Fibroblast of lung (primary cell): ENCODE data around the gene ATG4B. TPM values are rescaled to one million over a fixed set of nuclear protein-coding genes. Genes with fewer than 3 reads are reported as not detected.

Experiments
- DNase-seq, 2 donors: peaks; one replicate each; pipeline versions ENCODE4 v3.0.0 to v3.0.0-alpha.2; 2010; ENCODE audit warnings: low read depth in 2 of 2
- H2AFZ ChIP-seq: 2 replicates; pipeline ENCODE4 v1.5.1; 2012; ENCODE audit warnings: low read length, control low read depth, inconsistent platforms
- H3K27ac ChIP-seq: 2 replicates; pipeline ENCODE4 v1.5.1; 2011; ENCODE audit warnings: low read length, control low read depth; ENCODE audit not compliant: insufficient read depth
- H3K27me3 ChIP-seq: 2 replicates; pipeline ENCODE4 v1.5.1; 2011; ENCODE audit warnings: mild to moderate bottlenecking, low read length; ENCODE audit not compliant: control insufficient read depth, insufficient read depth
- H3K36me3 ChIP-seq: 2 replicates; pipeline ENCODE4 v1.5.1; 2011; ENCODE audit warnings: low read length; ENCODE audit not compliant: control insufficient read depth, insufficient read depth
- H3K4me1 ChIP-seq: 2 replicates; pipeline ENCODE4 v1.5.1; 2011; ENCODE audit warnings: low read length; ENCODE audit not compliant: control insufficient read depth, insufficient read depth; ENCODE audit errors: extremely low read depth
- H3K4me2 ChIP-seq: 2 replicates; pipeline ENCODE4 v1.5.1; 2011; ENCODE audit warnings: low read length, control low read depth; ENCODE audit not compliant: insufficient read depth; ENCODE audit errors: extremely low read depth
- H3K4me3 ChIP-seq, 4 experiments: fragments of 200-600 bp in 1 of 4; sonication (generic) in 1 of 4; replicated peaks in 1 of 4; 2 replicates each; pipeline ENCODE4 v1.5.1; 2011 to 2016; ENCODE audit warnings: low read length in 4 of 4, low read depth in 3 of 4, mild to moderate bottlenecking in 3 of 4, control low read depth in 2 of 4, inconsistent platforms in 1 of 4, mixed read lengths in 1 of 4; ENCODE audit not compliant: insufficient read depth in 1 of 4; ENCODE audit errors: control extremely low read depth in 1 of 4
- H3K79me2 ChIP-seq: 2 replicates; pipeline ENCODE4 v1.5.1; 2012; ENCODE audit warnings: mild to moderate bottlenecking, low read length, inconsistent platforms; ENCODE audit not compliant: control insufficient read depth, insufficient read depth
- H3K9ac ChIP-seq: 2 replicates; pipeline ENCODE4 v1.5.1; 2011; ENCODE audit warnings: mild to moderate bottlenecking, low read length, control low read depth; ENCODE audit not compliant: insufficient read depth
- H3K9me3 ChIP-seq: 2 replicates; pipeline ENCODE4 v1.5.1; 2012; ENCODE audit warnings: low read depth, low read length; ENCODE audit not compliant: control insufficient read depth, insufficient read depth
- H4K20me1 ChIP-seq: 2 replicates; pipeline ENCODE4 v1.5.1; 2011; ENCODE audit warnings: low read length; ENCODE audit not compliant: control insufficient read depth, insufficient read depth; ENCODE audit errors: extremely low read depth
- CTCF ChIP-seq, 2 donors: IDR thresholded peaks in 1 of 2; conservative IDR thresholded peaks in 1 of 2; 1 replicate in 1 of 2; 2 replicates in 1 of 2; pipeline ENCODE4 v1.5.1; 2011 to 2012; ENCODE audit warnings: low read length in 2 of 2, control low read depth in 1 of 2, inconsistent platforms in 1 of 2, low read depth in 1 of 2, mild to moderate bottlenecking in 1 of 2
- EZH2 ChIP-seq: IDR thresholded peaks from 2 replicates; pipeline ENCODE4 v1.5.1; 2012; ENCODE audit warnings: low read length, control low read depth, mild to moderate bottlenecking; ENCODE audit errors: missing control alignments
- polyA plus RNA-seq, 2 donors: library from polyadenylated mRNA; depleted of rRNA in 1 of 2; stranded (reverse) in 1 of 2; unstranded in 1 of 2; fragments of >200 nt; gene quantifications; 2 replicates each; pipeline ENCODE4 v1.2.1, GENCODE V29; 2011 to 2012; ENCODE audit warnings: missing spikeins in 1 of 2
- total RNA-seq: library from RNA; depleted of rRNA; stranded (reverse); fragments of >200 nt; gene quantifications from 2 replicates; pipeline ENCODE4 v1.2.1, GENCODE V29; 2014

ATG4B gene
- total and polyA plus RNA-seq, 2 donors (not counting 1 experiment from before 2014, with no cell fraction given) = 45.1 to 76.2 TPM

- TF ChIP-seq CTCF (conservative IDR thresholded peaks at IDR 0.05 in 1 of 2, IDR thresholded peaks at IDR 0.05 in 1 of 2; ENCODE audit: low read depth in 1 of 2, low read length in 2 of 2) (no peak), EZH2 (no peak)
- no peaks in the 10 kb centered on the region for H3K27me3 ChIP-seq
Measured at GRCh38 chr2:241722896-241723454, 85.5 kb downstream of the ATG4B start.

More at GRCh38 chr2:241722896-241723454, 85.5 kb downstream of the ATG4B start:
- Histone ChIP-seq H4K20me1 (no peaks in the 10 kb centered on the region), H3K4me2 (no peak overlapping the region), H3K36me3 (peaks cover 16% of the 10 kb centered on the region), H2AFZ (no peak overlapping the region), H3K27ac (no peak overlapping the region), H3K79me2 (no peaks in the 10 kb centered on the region), H3K9ac (no peak overlapping the region), H3K4me3 (no peak overlapping the region), H3K9me3 (no peaks in the 10 kb centered on the region), H3K4me1 (no peaks in the 10 kb centered on the region)
- DNase-seq = no peak

Other genes starting within 250 kb of the ATG4B start
- gene STK25, start 129.1 kb upstream of the ATG4B start, total RNA-seq = 131 and 197 TPM in 2 replicates
- gene STK25, start 129.1 kb upstream of the ATG4B start, polyA plus RNA-seq = 168 and 171 TPM in 2 replicates
- 38.5 and 42.4 TPM in 2 replicates for gene BOK, start 78.9 kb upstream of the ATG4B start, total RNA-seq
- gene BOK, start 78.9 kb upstream of the ATG4B start, polyA plus RNA-seq = 14.8 and 21.2 TPM in 2 replicates
- 40.6 and 47.7 TPM in 2 replicates for gene THAP4, start 535 bp upstream of the ATG4B start, total RNA-seq
- 19.3 and 27.7 TPM in 2 replicates for gene THAP4, start 535 bp upstream of the ATG4B start, polyA plus RNA-seq
- gene DTYMK, start 49.1 kb downstream of the ATG4B start, total RNA-seq = 15.2 and 25.3 TPM in 2 replicates
- 19.0 and 48.3 TPM in 2 replicates for gene DTYMK, start 49.1 kb downstream of the ATG4B start, polyA plus RNA-seq
- 27.4 and 30.0 TPM in 2 replicates for gene ING5, start 64.3 kb downstream of the ATG4B start, total RNA-seq
- gene ING5, start 64.3 kb downstream of the ATG4B start, polyA plus RNA-seq = 15.3 and 17.4 TPM in 2 replicates
- 20.8 and 28.4 TPM in 2 replicates for gene D2HGDH, start 96.9 kb downstream of the ATG4B start, total RNA-seq
- gene D2HGDH, start 96.9 kb downstream of the ATG4B start, polyA plus RNA-seq = 4.8 and 5.7 TPM in 2 replicates
- 0.17 TPM in 1 of 2 replicates, not detected in the other for gene GAL3ST2, start 139.1 kb downstream of the ATG4B start, total RNA-seq
- gene GAL3ST2, start 139.1 kb downstream of the ATG4B start, polyA plus RNA-seq = not detected in 2 replicates
- under 0.01 TPM in 1 of 2 replicates, not detected in the other for gene NEU4, start 171.5 kb downstream of the ATG4B start, total RNA-seq
- not detected in 2 replicates for gene NEU4, start 171.5 kb downstream of the ATG4B start, polyA plus RNA-seq
- gene PDCD1, start 221.2 kb downstream of the ATG4B start, total RNA-seq = not detected in 2 replicates
- gene PDCD1, start 221.2 kb downstream of the ATG4B start, polyA plus RNA-seq = not detected in 2 replicates
- gene RTP5, start 232.0 kb downstream of the ATG4B start, total RNA-seq = not detected in 2 replicates
- gene RTP5, start 232.0 kb downstream of the ATG4B start, polyA plus RNA-seq = not detected in 2 replicates